Putamen (tissue), 1 donor: ENCODE data around the gene AK5.
"Not testable (repeated sequence)": the region's sequence is repeated elsewhere in the genome, so short reads cannot be mapped to it uniquely, and the experiment has no call there.

Source experiments
- DNase-seq: peaks from one replicate; pipeline ENCODE4 v3.0.0-alpha.2; 2016; ENCODE audit warnings: low spot score

The AK5 gene

GRCh38 chr1:77399250-77400086 lies 117.6 kb downstream of the AK5 start:
- peak; percentile 91 for DNase-seq

GRCh38 chr1:77400781-77401180 lies 119.0 kb downstream of the AK5 start:
- DNase-seq: no peak

DNA sequence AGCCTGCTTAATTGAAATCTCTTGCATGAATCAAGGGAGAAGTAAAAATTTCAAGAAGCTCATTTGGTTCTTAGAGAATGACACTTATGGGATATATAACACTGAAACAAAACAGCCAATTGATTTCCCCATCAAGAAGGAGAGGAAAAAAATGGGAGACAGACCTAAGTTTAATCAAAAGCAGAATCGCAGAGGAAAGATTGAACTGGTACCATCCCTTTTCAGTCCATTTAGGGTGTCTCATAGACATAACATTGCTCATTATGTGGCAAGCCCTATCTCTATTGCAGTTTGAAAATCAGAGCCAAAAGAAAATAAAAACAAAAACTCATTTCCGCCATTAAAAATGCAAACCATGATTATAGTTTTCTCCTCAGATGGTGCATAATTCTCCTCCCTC lies 119.6 kb downstream of the AK5 start:
- DNase-seq: no peak

GRCh38 chr1:77405186-77405585 lies 123.4 kb downstream of the AK5 start:
- DNase-seq: no peak

GRCh38 chr1:77406661-77407060 lies 124.8 kb downstream of the AK5 start:
- DNase-seq: no peak

DNA sequence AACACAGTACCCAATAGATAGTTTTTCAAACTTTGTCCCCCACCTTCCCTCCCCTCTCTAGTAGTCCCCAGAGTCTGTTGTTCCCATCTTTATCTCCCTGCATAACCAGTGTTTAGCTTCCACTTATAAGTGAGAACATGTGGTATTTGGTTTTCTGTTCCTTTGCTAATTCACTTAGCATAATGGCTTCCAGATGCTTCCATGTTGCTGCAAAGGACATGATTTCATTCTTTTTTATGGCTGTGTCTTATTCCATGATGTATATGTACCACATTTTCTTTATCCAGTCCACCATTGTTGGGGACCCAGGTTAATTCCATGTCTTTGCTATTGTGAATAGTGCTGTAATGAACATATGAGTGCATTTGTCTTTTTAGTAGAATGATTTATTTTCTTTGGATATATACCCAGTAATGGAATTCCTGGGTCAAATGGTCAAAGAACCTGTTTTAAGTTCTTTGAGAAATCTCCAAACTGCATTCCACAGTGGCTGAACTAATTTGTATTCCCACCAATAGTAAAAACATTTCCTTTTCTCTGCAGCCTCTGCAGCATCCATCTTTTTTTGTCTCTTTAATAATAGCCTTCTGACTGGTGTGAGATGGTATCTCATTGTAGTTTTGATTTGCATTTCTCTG lies 126.0 kb downstream of the AK5 start:
- no peak for DNase-seq

DNA sequence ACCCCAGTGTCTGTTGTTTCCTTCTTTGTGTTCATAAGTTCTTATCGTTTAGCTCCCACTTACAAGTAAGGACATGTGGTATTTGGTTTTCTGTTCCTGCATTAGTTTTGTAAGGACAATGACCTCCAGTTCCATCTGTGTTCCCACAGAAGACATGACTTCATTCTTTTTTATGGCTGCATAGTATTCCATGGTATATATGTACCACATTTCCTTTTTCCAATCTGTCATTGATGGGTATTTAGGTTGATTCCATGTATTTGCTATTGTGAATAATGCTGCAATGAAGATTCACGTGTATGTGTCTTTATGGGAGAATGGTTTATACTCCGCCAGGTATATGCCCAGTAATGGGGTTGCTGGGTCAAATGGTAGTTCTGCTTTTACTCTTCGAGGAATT lies 127.1 kb downstream of the AK5 start:
- DNase-seq: not testable (repeated sequence)

DNA sequence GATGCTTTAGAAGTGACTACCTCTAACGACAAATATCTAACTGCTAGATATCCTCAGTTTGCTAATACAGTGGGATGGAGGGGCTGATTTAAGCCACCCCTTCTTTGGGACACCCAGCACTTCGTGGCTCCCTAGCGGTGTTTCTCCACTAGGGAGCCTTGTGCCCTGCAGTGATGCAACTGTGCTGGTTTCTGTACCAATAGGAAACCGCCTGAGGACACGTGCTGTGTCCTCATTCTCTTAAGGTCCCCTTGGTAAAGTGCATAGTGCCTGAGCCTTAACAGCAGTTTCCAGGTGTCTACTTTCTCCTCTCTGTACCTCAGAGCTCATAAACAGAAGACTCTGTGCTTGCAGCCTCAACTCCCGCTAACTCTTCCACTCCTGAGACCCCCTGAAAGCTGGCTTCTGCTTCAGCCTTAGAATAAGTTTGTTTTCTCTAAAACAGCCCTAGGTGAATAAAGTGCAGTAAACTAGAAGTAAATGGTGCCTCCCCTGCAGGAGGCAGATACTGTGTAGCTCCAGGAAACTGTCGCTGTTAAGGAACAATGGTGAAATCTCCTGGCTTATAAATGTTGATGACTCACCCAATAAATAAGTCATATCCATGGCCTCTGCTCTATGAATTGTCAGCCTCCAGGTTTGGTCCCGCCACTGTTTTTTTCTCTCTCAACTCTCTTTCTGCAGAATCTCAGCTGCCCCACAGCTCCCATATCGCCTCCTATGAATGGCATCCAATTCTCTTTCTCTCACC lies 130.4 kb downstream of the AK5 start:
- no peak for DNase-seq

- DNase-seq: no peak
Observed at GRCh38 chr1:77412820-77413530, 131.2 kb downstream of the AK5 start.

GRCh38 chr1:77413541-77414335 lies 131.9 kb downstream of the AK5 start:
- no peak for DNase-seq

DNA sequence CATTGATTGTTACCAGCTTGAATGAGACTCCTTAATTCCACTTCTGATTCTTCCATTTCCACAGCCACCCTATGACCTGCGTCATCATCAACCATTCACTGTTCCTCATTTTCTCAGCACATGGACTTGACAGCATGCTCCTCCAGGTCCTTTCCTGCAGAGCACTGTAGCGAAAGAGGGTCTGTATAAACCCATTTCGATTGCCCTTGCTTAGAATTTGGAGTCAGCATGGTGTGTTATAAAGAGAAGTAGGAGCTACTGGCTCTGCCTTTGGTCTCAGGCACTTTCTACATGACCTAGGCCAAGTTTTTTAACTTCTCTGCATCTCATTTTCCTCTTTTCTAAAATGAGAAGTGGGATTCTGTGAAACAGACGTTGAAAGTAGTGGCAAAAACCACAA lies 133.8 kb downstream of the AK5 start:
- no peak for DNase-seq

DNA sequence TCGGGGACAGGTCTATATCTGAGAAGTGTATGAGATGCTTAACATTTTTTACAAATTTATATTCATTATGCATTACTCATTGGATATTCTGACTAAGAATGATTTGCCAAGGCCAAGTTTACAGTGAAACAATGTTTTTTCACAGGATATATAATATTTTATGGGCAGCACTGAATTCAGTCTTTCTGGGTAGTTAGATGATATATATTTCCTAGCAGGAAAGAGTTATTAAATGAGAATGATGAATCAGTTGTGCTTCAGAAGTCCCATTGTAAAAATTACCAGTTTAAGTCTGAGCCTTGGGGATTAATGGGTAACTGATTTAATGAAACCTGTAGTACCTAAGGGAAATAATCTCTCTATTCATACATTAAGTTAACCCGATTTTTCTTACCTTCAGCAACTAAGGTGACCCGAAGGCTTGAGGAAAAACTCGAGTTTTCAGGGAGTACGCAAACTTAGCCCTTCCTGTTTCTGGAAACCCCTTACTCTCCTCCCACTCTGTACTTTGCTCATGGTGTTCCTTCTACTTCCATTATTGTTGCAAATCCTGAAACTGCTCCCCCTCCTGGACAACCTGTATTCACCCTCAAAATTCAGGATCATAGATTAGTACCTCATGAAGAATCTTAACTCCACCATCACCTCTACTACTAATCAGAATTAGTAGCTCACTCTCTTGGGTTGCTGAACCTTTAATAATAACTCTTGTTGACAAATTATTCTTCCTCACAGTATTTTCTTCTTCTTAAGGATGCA lies 135.1 kb downstream of the AK5 start:
- no peak for DNase-seq

DNA sequence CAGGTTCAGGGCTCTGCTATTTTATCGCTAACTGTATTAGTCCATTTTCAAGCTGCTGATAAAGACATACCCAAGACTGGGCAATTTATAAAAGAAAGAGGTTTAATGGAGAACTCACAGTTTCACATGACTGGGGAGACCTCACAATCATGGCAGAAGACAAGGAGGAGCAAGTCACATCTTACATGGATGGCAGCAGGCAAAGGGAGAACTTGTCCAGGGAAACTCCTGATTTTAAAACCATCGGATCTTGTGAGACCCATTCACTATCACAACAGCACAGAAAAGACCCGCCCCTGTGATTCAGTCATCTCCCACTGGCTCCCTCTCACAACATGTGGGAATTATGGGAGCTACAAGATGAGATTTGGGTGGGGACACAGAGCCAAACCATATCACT lies 136.2 kb downstream of the AK5 start:
- not testable (repeated sequence) for DNase-seq

GRCh38 chr1:77421504-77422233 lies 139.8 kb downstream of the AK5 start:
- no peak for DNase-seq

GRCh38 chr1:77424236-77424635 lies 142.4 kb downstream of the AK5 start:
- DNase-seq: no peak

DNA sequence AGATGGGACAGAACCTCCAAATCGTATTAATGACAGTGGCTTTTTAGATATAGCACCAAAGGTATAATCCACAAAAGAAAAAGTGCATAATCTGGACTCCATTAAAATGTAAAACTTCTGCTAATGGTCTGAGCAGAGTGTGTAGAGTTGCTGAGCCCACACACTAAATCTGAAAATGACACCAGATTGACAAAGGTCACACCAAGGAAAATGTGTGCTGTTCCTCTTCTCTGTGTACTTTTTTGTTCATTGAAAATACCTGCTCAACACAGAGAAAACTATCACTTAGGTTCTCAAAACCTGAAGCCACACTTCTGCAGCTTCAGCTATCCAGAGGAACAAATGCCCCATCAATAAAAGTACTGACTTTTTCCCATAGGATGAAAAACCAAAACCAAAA lies 146.2 kb downstream of the AK5 start:
- no peak for DNase-seq

DNA sequence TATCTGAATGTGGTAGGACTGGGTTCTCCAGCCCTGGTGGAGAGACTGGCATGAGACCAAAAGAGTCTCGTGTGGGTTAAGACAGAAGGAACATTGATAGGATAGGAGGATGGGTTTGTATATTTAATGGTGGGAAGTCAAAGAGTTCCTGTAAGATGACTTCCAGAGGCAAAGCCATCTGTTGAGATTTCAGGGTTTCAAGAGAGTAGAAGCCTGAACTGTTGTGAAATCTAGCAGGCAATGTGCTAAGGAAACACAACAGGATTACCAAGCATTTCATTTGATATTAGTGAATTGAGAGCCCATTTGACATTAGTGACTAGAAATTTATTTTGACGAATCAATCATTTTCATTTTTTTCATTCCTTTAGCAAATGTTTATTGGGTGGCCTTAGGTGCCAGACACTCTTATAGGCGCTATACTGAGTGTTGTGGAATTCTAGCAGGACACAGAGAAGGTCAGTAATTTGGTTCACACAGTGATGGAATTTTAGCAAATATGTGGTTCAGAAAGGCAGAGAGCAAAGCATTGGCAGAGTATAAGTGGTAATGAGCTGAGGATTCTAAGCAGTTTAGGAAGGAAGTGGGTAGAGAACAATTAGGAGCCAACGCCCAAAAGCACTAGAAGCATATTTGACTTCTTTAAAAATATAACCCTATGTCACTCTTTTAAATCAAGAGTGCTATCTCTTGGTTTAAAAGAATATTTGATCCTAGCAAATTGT lies 149.3 kb downstream of the AK5 start:
- DNase-seq: peak; percentile 14

GRCh38 chr1:77433934-77434333 lies 152.1 kb downstream of the AK5 start:
- DNase-seq: no peak

GRCh38 chr1:77434967-77435366 lies 153.1 kb downstream of the AK5 start:
- no peak for DNase-seq
